Fibroblast of upper back skin (primary cell): ENCODE data around the gene JUP.

Experiments
- DNase-seq: peaks from one replicate; pipeline ENCODE4 v3.0.0-alpha.2; 2013

The JUP gene

DNA sequence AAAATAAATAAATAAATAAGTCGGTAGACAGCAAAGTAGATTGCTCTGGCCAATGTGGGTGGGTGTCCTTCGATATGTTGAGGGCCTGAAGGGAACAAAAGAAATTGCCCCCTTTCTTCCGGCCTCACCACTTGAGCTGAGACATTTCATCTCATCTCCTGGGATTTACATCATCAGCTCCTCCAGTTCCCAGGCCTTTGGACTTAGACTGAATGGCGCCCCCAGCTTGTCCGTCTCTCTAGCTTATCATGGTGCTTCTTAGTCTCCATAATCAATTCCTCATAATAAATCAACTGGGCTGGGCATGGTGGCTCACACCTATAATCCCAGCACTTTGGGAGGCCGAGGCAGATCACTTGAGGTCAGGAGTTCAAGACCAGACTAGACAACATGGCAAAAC is 38.2 kb downstream of the JUP start:
- no peak for DNase-seq

DNA sequence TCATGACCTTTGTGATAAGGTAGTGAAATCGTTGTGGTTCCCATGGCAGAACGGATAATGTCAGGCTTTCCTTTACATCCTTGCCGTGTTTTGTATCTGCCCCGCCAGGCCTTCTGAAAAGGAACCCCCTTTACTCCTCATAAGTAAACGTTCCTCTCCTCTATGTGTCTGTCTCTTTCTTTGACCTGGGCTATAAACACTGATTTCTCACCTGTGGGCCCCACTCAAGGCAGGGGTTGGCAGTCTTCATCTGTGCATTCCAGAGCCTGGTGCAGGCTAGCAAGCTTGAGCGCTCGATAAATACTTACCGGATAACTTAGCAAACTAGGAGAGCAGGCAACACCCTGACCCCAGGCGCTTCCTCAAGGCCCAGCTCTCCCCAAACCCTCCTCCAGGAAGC is 44.8 kb downstream of the JUP start:
- DNase-seq: no peak

DNA sequence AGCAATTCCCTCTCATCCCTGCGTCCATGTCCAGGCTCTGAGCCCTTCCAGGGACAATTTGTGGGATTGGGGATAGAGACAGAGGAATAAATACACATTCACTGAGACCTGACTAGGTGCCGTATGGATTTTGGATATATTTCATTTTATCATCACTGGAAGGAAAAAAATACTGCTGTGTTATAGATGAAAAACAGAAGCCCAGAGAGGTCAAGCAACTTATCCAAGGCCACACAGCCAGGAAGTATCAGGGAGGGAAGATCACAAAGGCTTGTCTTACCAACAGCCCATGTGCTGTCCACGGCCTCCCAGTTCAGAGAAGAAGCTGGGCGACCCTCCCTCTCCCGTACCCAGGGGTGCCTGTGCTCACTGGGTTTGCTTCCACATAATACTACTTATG is 46.0 kb downstream of the JUP start:
- DNase-seq: no peak

GRCh38 chr17:41739661-41740352 is 46.7 kb downstream of the JUP start:
- peak; percentile 14 for DNase-seq

GRCh38 chr17:41738801-41739112 is 47.8 kb downstream of the JUP start:
- no peak for DNase-seq

DNA sequence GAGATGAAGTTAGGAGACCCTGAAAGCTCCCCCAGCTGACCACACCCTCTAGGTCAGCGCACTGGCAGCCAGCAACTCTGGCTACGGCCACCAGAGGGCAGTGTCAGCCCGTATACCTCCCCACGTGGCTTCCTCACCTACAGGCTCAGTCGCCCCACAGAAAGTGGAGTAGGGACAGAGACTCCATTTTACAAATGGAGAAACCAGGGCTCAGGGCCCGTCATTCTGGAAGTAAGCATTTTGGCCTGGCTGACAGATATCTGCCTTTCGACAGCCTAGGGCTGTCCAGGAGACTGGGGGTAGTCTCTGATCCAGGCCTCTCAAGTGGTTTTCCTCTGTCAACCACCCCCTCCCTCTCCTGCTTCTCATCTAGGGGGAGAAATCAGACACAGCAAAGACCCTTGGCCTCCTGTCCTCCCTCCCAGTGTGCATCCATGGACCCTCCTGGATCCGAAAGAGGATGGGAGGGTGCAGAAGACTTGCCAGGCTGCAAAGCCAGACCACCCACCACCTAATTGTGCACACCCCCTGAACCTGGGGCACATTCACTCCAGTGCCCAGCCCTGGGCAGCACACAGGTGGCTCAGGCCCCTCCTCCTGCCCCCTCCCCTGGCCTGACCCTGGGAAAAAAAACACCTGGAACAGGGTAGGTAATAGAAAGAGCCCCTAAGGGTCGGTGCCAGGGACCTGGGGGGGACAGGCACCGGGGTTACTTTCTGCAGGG is 48.3 kb downstream of the JUP start:
- DNase-seq: peak; percentile 77

DNA sequence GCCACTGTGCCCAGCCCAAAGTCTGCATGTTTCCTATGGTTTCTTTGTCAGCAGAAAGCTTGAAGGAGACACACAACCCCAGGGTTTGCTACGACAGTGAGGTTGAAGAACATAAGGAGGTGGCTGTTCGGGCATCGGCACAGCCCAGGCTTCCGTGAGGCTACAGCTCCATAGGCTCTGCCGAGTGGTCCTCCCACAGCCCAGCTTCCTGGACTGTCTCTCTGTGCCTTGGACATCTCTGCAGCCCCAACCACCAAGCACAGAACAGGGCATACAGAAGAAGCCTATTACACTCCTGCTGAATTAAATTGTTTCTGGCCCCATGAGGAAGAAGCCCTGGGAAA is 48.9 kb downstream of the JUP start:
- DNase-seq: no peak

DNA sequence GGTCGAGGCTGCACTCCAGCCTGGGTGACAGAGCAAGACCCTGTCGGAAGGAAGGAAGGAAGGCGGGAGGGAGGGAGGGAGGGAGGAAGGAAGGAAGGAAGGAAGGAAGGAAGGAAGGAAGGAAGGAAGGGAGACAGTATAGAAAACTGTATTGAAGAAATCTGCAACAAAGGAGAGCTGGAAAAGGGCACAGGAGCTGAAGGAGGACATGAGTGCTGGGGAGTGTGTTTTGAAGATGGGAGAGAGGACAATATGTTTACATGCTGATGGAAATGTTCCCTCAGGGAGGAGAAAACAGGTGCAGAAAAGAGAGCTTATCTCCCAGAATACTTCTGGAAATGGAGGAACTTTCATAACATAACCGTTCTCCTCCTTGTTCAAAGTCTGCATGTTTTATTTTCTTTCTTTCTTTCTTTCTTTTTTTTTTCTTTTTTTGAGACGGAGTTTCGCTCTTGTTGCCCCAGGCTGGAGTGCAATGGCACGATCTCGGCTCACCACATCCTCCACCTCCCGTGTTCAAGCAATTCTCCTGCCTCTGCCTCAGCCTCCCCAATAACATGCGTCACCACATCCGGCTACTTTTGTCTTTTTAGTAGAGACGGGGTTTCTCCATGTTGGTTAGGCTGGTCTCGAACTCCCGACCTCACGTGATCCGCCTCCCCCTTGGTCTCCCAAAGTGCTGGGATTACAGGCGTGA is 49.4 kb downstream of the JUP start:
- no peak for DNase-seq

DNA sequence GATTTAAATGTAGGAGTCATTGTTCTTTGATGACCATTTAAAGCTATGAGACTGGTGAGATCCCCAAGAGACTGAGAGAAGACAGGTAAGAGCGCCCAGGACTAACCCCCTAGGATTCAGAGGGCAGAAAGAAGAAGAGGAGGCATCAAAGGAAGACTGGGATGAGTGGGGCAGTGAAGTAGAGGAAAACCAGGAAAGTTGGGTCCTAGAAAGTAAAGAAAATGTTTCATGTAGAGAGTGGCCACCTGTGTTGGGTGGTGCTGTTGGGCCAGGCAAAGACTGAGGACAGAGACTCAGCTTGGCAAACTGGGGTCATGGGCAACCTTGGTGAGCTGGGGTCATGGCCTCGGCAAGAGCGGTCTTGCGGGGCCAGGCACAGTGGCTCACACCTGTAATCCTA is 50.8 kb downstream of the JUP start:
- DNase-seq: no peak

GRCh38 chr17:41734949-41735313 is 51.6 kb downstream of the JUP start:
- no peak for DNase-seq

DNA sequence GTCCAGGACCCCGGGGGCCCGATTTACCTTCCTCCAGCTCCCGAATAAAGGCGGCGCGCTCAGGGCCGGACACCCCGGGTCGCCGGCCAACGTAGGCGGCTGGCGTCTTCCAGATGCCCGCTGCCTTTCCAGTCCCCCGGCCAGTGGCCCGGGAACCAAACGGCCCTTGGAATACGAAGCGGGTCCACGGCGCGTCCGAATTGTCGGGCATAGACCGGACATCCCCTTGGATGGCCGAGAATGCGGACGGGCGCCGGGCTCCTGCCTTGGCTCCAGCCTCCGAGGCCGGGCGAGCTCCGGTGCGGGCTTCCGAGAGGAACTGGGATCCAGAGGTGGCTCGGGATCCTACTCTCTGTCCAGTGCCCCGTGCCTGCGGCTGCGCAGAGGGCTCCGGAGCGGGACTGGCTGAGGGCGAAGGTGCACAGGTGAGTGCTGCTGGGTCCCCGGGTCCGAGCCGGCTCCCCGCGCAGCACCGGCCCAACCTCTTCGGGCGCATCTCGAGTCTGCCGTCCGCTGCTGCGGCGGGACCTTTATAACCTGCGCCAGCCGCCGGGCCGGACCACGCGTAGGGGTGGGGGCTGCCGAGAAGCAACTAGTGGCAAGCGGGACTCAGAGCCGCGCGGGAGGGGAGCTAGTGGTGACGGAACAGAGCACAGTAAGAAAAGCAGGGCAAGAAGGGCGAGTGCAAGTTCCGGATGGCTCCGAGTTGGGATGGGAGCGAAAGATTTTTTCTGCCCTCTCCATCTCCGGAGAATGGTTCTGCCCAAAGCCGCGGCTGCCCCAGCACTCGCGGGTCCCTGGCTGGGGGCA is 52.2 kb downstream of the JUP start, which contains the start of gene HAP1:
HAP1 (minus strand) TSS at position 505 of the 810 bp plus-strand sequence; CDS start at position 496, 9 bp downstream.
- peak; percentile 1 for DNase-seq

DNA sequence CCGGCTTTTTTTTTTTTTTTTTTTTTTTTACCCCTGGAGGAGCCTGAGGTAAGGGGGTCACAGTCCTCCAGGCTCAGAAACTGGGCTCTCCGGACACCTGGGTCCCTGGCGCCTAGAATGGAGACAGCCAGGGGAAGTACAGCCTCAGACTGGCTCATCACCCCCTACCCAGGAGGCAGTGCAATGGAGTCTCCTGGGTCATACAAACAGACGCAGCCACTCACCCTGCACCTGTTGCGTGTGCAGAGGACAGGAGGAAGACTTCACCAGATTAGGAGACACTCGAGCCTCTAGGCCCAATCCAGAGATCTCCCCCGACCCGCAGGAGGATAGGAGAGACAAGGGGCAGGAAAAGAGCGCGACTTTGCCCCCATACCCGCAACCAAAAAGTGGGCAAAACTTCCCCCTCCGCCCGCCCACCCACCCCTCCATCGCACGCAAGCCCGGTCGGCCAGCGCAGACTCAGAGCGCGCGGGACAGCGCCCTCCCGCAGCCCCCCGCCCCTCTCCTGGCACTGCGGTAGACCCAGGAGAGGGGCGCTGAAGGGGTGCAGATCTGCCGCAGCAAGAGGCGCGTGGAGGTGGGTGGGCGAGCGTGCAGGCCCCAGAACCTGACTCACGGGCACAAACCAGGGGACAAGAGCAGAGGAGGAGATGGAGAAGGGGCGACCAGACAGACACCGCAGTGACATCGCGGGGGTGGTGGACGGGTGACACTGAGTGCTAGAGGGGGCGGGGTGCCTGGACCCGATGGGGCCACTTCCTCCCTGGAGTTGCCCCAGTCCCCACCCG is 53.0 kb downstream of the JUP start:
- DNase-seq: no peak

DNA sequence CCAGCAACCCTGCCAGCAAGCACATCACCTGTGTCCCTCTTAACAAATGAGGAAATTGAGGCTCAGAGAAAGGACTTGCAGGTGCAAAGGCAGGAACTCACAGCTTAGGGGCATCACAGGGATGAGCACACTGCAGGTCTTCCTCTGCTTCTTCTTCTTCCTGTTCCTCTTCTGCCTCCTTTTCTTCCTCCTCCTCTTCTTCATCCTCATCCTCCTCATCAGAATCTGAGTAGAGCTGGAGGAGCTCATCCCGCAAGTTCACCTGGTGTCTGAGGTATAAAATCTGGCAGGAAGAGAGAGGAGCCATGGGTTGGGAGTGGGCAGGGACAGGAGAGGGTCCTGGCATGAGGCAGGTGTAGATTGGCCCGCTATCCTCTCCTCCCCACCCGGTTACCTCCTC is 54.7 kb downstream of the JUP start:
- DNase-seq: no peak

GRCh38 chr17:41730479-41730878 is 56.0 kb downstream of the JUP start:
- no peak for DNase-seq

DNA sequence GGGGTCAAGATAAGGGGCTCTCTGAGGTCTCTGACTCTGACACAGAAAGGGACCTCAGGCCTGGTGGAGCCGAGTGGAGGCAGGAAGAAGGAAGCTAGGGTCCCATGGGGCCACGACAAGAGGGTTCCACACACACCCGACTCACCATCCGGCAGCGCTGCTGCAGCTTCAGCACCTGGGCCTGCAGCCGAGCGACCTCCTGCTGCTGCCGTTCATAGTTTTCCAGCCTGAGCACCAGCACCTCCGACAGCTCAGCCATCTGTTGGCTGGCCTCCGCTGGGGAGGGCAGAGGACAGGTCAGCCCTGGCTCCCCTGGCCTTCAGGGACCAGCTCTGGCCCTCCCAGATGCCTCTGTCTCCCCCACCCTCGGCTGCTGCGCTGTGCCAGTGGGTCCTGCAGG is 58.5 kb downstream of the JUP start:
- DNase-seq: no peak

- no peak for DNase-seq
Observed at GRCh38 chr17:41725134-41725533, 61.4 kb downstream of the JUP start.

- no peak for DNase-seq
Observed at GRCh38 chr17:41724476-41725050, 61.9 kb downstream of the JUP start.

DNA sequence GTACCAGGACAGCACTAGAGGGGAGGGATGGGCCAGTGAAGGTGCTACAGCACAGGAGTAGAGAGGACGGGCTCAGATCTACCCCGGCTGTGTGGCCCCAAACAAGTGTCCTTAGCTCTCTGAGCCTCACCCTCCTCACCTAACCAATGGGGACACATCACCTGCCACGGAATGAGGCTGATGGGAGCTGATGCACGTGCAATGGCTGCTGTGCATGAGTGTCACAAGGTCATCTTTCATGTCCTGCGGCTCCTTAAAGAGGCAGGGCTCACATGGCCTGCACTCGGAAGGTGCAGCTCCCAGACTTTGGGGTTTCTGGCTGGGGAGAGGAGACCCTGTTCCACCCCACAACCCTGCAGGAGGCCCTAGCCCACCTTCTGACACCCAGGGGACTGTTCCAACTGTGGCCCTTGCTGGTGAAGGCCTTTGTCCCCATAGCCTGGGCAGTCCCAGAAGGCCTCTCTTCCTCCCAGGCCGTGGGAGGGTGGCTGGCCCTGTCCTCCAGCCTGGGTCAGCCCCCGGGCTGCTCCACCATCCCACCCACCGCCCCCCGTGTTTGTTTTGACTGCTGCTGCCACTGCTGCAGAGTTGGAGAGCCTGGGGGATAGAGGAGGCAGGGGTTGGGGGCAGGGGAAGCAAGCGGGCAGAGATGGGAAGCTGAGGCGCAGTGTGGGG is 62.6 kb downstream of the JUP start:
- no peak for DNase-seq

GRCh38 chr17:41722231-41722630 is 64.3 kb downstream of the JUP start:
- DNase-seq: no peak

GRCh38 chr17:41718287-41718645 is 68.2 kb downstream of the JUP start:
- DNase-seq: no peak

- no peak for DNase-seq
Observed at GRCh38 chr17:41717408-41718286, 68.9 kb downstream of the JUP start.
